HG02642 (cell line): Measurements from ENCODE around the gene SLC36A2.

Experiments used
- ATAC-seq: cut with Tn5 transposase; IDR thresholded peaks from one replicate; pipeline ENCODE4 v1.9.1; 2021; ENCODE audit warnings: mild to moderate bottlenecking; ENCODE audit not compliant: unreplicated experiment, poor library complexity

SLC36A2 gene

DNA sequence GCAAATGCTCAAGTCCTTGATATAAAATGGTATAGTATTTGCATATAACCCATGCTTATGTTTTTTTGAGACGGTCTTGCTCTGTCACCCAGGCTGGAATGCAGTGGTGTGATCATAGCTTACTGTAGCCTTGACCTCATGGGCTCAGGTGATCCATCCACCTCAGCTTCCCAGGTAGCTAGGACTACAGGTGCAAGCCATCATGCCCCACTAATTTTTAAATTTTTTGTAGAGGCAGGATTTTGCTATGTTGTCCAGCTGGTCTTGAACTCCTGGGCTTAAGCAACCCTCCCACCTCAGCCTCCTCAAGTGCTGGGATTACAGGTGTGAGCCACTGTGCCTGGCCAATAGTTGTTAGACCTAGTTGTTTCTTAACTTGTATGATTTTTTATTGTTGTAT is 61.1 kb downstream of the SLC36A2 start:
- no peak for ATAC-seq

DNA sequence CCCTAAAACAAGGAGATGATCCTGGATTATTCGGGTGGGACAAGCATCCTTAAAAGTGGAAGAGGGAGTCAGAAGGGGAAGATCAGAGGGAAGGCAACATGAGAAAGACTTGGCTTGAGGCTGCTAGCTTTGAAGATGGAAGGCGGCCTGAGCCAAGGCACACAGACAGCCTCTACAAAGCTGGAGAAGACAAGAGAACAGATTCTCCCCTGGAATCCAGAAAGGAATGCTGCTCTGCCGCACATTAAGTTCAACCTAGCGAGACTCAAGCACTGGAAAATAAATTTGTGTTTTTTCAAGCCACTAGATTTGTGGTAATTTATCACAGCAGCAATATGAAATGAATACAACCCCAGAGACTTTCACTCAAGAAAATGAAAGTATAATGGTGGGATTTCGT is 61.7 kb downstream of the SLC36A2 start:
- ATAC-seq: no peak

DNA sequence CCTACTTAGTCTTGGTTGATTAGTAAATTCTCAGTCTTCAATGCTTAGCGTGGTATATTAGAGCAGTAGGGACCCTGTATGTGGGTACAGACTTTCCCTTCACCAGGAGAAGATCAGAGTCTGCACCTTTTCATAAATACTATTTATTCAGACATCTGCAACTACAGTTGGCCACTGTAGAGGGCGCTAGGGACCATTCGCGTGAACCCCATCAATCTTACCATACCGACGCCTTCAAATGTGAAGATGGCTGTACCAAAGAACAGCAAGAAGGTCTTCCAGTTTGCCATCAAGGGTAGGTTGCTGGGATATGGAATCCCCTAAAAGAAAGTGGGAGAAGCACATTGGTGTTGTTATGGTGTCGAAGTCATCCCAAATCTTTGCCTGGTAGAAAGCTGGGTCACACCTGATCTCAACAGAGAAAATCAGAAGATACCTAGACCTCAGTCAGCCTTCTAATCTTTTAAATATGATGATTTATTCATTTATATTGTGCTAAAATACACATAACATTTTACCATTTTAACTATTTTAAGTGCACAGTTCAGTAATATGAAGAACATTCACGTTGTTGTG is 62.9 kb downstream of the SLC36A2 start:
- no peak for ATAC-seq

DNA sequence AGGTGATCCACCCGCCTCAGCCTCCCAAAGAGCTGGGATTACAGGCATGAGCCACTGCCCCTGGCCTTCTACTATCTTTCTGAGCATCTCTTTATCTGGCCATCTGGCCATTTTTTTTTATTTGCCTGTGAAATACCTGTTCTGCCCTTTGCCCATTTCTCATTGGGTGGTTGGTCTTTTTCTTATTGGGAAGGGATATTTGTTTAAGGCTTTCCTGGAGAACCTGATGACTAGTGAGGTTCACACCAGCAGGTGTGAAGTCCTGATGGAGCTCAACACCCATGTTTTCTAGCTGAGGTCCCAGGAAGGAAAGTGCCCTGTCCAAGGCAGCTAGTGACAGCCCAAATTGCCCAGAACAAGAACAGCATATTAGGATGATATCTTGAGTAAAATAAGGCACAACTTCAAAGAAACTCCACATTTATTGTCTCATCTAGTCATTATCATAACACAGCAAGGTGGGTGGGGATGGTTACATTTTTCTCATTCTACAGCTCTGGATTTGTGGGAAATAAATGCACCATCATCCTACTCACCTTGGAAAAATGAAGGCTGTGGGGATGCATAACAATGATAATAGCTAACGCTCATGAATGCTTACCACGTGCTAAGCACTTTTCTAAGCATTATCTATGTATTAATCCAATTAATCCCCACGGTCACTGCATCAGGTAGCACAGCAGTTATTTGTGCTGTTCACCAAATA is 64.1 kb downstream of the SLC36A2 start:
- no peak for ATAC-seq

DNA sequence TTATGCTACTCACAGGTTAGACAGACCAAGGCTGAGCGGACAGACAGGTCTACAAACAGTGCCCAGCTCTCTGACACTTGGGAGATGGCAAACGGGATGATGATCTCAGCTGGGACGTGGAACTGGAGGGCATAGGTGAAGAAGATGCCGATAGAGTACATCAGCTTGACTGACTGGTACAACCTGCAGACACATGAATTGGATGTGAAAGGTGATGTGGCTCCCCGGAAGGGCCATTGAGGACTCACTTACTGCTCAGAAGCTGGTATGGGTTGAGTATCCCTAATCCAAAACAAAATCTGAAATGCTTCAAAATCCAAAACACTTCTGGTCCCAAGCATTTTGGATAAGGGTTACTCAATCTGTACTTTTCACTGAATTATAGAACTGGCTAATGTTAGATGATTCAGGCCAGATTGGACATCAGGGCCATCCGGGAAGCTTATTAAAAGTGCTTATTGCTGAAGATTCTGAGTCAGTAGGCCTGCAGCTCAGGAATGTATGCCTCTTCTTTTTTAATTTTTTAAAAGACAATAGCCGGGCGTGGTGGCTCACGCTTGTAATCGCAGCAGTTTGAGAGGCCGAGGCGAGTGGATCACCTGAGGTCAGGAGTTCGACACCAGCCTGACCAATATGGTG is 66.2 kb downstream of the SLC36A2 start:
- ATAC-seq: no peak

DNA sequence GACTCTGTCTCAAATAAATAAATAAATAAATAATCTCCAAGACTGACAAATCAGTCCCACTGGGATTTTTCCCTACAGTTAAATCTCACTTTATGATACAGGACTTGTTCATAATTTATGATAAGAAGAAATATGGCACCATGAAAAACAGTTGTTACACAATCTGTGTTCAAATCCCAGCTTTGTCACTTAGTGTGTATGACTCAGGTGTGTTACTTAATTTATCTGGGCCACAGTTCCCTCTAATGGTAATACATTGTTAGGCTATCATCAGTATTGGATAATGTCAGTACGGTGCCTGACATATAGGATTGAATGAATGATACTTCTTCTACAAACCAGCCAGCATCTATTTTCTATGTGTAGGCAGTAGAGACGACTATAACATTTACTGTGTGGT is 66.9 kb downstream of the SLC36A2 start:
- ATAC-seq: no peak

DNA sequence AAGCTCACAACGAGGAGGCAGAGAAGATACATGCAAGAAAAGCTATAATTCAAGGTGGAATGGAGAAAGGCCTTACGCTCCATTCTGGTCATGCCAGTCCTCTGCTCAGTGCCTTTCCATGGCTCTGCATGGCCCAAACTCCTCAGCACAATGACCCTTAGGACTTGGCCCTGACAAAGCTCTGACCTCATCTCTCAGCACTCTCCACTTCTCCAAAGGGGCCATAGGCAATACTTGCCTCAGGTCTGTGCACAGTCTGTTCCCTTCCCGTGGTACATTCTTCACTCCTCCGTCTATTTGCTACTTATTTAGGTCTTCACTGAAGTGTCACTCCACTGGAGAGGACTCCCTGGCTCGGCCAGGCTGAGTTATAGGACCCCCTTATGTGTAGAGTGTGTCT is 68.5 kb downstream of the SLC36A2 start:
- ATAC-seq: no peak

DNA sequence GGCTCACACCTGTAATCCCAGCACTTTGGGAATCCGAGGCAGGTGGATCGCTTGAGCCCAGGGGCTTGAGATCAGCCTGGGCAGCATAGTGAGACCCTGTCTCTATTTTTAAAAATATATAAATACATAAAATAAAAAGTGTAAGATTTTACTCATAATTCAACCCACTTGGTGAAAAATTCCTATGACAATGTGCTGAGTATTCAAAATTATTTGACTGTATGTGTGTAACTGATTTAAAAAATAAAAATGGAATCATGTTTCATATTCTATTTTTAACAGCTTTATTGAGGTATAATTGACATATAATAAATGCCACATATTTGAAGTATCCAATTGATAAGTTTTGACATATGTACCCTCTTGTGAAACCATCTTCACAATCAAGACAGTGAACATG is 71.6 kb downstream of the SLC36A2 start:
- ATAC-seq: no peak

DNA sequence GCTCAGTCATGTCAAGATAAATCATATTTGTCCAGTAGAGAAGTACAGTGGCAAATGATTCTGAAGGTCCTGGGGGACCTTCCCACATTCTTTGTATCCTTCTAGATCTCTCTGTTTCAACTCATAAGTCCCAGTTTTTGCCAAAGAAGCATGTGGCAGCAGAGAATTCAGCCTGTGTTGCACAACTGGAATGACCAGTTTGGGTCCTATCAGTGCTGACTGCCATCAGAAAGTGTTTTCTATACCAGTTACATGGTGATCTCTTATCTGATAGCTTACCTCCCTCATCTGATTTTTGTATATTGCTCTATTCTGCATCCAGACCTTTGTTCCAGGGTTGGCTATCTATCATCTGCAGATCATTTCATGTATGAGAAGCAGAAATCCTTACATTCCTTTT is 72.7 kb downstream of the SLC36A2 start:
- no peak for ATAC-seq

DNA sequence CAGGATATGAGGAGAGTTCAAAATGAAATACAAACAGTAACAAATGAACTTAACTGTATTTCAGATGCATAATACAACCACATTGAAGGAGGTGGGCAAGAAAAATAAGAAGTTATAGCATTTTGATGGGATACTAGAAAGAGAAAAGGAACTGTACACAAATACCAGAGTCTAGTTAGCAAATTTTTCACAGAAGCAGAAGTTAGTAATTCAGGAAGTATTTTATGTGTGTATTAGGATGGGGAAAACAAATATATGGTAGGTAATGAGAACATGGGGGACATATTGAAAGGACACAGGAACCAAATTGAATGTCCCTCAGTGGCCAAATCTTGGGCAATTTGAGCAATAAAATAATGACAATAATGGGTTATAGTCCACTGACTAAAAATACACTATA is 76.0 kb downstream of the SLC36A2 start:
- ATAC-seq: no peak

DNA sequence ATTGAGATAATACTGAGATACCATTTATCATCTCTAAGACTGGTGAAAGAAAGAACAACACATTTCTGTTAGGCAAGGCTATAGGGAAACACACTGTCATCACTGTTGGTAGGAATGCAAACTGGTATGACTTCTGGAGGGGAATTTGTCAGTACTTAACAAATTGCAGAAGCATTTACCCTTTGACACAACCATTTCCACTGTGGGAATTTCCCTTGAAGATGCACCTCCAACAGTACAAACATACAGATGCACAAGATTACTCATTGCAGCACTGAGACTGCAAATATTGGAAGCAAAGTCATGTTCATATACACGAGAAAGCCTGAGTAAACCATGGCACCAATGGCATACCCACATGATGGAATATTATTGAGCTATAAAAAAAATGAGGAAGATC is 76.8 kb downstream of the SLC36A2 start:
- ATAC-seq: peak; percentile 93

DNA sequence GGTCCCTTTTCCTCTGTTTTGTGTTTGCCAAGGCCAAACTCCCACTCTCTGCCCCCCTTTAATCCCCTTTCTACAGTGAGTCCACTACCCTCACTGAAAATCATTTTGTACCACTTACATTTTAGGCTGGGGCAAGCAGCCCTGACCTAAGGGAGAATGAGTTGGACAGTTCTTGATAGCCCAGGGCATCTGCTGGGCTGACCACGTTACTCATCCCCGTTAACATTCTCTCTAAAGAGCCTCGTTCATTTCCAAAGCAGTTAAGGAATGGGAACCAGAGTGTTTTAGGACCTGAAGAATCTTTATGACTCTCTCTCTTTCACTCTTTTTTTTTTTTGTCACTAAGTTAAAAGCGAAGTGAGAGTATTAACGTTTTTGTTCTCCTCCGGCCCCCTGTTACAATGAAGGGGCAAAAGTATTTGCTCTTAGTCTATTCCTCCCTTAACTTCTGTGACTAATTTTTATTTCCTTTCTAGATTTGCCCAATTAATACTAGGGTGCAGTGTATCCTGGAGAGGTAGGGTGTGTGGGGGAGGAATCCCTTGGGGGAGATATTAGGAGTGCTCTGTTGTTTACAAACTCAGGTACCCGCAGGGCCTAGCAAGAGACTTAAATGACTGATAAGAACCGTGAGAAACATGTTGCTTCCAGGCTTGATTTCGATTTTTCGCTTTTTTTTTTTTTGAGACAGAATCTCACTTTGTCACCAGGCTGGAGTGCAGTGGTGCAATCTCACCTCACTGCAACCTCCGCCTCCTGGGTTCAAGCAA is 79.7 kb downstream of the SLC36A2 start:
- no peak for ATAC-seq
